ENCODE results near the gene ADGRL1. TPM values are rescaled to one million over a fixed set of nuclear protein-coding genes. Genes with fewer than 3 reads are reported as not detected.
A peak's percentile ranks its signal among the peaks of the same experiment; 100 is the strongest.

ADGRL1 gene
- total and polyA plus RNA-seq, 9 of the 15 experiments (the other 6 are each of a cell fraction or from before 2014, with no cell fraction given), result 0.14 to 37.0 (median 8.6) TPM

- no peak for TF ChIP-seq HOMEZ (CRISPR knock-in tag; IDR thresholded peaks at IDR 0.05)
- TF ChIP-seq ZNF318 (IDR thresholded peaks at IDR 0.05; ENCODE audit: borderline replicate concordance in 1 of 2, low read depth in 1 of 2), result no peak
- TF ChIP-seq MYBL2 (IDR thresholded peaks at IDR 0.05; ENCODE audit: low read depth), result no peak; the same call in 1 of the 2 replicates
- no peak for TF ChIP-seq MYBL2 (CRISPR knock-in tag; IDR thresholded peaks at IDR 0.05; ENCODE audit: borderline replicate concordance)
- no peak for TF ChIP-seq GATAD2A (IDR thresholded peaks at IDR 0.05)
- TF ChIP-seq CTCF (IDR thresholded peaks at IDR 0.05 in 2 of 3, conservative IDR thresholded peaks at IDR 0.05 in 1 of 3; ENCODE audit: insufficient read depth in 2 of 3, low read depth in 1 of 3, low read length in 3 of 3), result peak; percentile 91 to 98 (median 94)
- TF ChIP-seq ARHGAP35 (IDR thresholded peaks at IDR 0.05; ENCODE audit: partially characterized antibody), result no peak
- TF ChIP-seq SIN3B (IDR thresholded peaks at IDR 0.05; ENCODE audit: low read depth), result peak; percentile 81; the same call in 1 of the 2 replicates
- peak; percentile 87 for TF ChIP-seq NEUROD1 (IDR thresholded peaks at IDR 0.05; ENCODE audit: borderline replicate concordance, low read depth, low read length, partially characterized antibody)
- TF ChIP-seq PKNOX1 (IDR thresholded peaks at IDR 0.05), result peak; percentile 99
- no peak for TF ChIP-seq ZNF277 (CRISPR knock-in tag; IDR thresholded peaks at IDR 0.05; ENCODE audit: borderline replicate concordance)
These were observed 69.3 kb downstream of the ADGRL1 start, which contains the start of gene ASF1B (continued) for GRCh38 chr19:14136509-14137281.
